Middle frontal gyrus (tissue), 1 donor: ENCODE results near the gene SNORC.

ENCODE experiments used
- DNase-seq: peaks from one replicate; pipeline ENCODE4 v3.0.0-alpha.2; 2015; ENCODE audit warnings: low spot score; ENCODE audit errors: extremely low spot score

The SNORC gene

DNA sequence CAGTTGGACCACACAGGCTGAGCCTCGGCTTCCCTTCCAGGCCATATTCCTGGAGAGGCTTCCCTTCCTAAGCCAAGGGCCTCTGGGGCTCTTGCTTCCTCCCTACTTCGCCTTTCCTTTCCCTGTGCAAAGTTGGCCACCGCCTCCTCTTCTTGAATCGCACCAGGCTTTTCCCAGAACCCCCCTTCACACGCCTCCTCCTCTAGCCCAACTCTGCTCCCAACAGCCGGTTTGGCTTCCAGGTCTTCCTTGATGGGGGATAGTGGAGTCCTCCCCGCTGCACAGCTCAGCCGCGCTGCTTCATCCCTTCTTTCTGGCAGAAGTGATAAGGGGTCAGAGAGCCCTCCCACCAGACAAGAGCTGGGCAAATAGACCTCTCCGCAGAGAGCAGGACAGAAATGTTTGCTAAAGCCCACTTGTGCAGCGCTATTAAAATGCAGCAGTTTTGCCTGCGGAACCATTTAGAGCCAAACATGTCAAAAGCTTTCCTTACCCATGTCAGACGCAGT, 56.4 kb downstream of the SNORC start:
- no peak for DNase-seq

- DNase-seq, result no peak
These were observed 57.1 kb downstream of the SNORC start for GRCh38 chr2:232927032-232927792.

DNA sequence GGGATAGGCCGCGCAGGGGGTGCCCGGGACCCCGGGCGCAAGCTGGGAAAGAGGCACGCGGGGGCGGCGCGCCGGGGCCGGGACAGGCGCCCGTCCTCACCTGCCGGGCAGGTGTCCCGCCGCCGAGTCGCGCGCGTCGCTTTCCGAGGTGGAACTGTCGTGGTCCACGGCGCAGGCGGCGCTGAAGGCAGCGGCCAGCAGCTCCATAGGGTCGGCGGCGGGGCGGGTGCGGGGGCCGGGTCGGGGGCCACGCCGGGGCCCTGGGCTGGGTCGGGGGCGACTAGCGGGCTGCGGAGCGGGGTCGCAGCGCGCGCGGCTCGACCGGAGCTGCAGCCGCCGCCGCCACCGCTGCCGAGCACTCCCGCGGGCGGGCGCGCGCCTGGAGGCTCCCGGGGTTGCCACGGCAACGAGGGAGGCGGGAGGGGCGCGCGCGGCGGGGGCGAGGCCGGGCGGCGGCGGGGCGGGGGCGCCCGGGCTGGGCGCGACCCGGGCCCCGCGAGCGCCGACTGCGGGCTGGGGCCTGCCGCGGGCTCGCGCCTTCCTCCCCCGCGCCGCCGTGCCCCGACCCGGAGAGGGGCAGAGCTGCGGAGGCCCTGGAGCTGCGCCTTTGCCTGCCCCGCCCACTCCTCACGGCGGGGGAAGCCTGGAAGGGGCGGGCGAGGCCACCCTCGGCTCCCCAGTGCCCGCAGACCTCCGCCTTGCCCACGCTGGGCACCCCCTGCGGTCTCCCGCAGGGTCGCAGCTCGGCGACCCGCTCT, 57.9 kb downstream of the SNORC start:
- DNase-seq, result no peak
